GM23338 (cell line): ENCODE results near the gene PKHD1. TPM values are rescaled to one million over a fixed set of nuclear protein-coding genes. Genes with fewer than 3 reads are reported as not detected.

Experiments
- ATAC-seq: fragments of 200-7000 bp; cut with Tn5 transposase; 3 replicates; pipeline ENCODE4 v1.9.1; 2020
- DNase-seq: peaks from one replicate; pipeline ENCODE4 v3.0.0-alpha.2; 2015; ENCODE audit warnings: low spot score
- H2AFZ ChIP-seq: fragments of 200-600 bp; sonication (generic); 2 replicates; pipeline ENCODE4 v1.8.0; 2016; ENCODE audit warnings: antibody characterized with exemption, mild to moderate bottlenecking, moderate library complexity
- H3F3A ChIP-seq: fragments of 200-600 bp; sonication (generic); replicated peaks from 2 replicates; pipeline ENCODE4 v1.8.0; 2017; ENCODE audit warnings: antibody characterized with exemption, mixed run types, low read depth
- H3K27ac ChIP-seq: fragments of 200-600 bp; sonication (generic); 2 replicates; pipeline ENCODE4 v1.6.1; 2016; ENCODE audit warnings: low read depth
- H3K27me3 ChIP-seq: fragments of 200-600 bp; sonication (generic); 2 replicates; pipeline ENCODE4 v1.8.0; 2016; ENCODE audit warnings: mild to moderate bottlenecking, mixed run types, moderate library complexity; ENCODE audit not compliant: insufficient read depth
- H3K36me3 ChIP-seq: fragments of 200-600 bp; sonication (generic); 2 replicates; pipeline ENCODE4 v1.8.0; 2016; ENCODE audit warnings: mild to moderate bottlenecking; ENCODE audit not compliant: insufficient read depth
- H3K4me1 ChIP-seq: fragments of 200-600 bp; sonication (generic); 2 replicates; pipeline ENCODE4 v1.8.0; 2016; ENCODE audit warnings: mild to moderate bottlenecking, moderate library complexity; ENCODE audit not compliant: insufficient read depth
- H3K4me2 ChIP-seq: fragments of 200-600 bp; sonication (generic); 2 replicates; pipeline ENCODE4 v1.7.1; 2017; ENCODE audit warnings: mixed run types
- H3K4me3 ChIP-seq: fragments of 200-600 bp; sonication (generic); 2 replicates; pipeline ENCODE4 v1.6.1; 2016; ENCODE audit warnings: mixed run types
- H3K79me2 ChIP-seq: fragments of 200-600 bp; sonication (generic); replicated peaks from 2 replicates; pipeline ENCODE4 v1.8.0; 2017; ENCODE audit warnings: mild to moderate bottlenecking; ENCODE audit not compliant: insufficient read depth
- H3K9me2 ChIP-seq: fragments of 200-600 bp; sonication (generic); 2 replicates; pipeline ENCODE4 v1.8.0; 2017; ENCODE audit not compliant: insufficient read depth
- H4K20me1 ChIP-seq: fragments of 200-600 bp; sonication (generic); replicated peaks from 2 replicates; pipeline ENCODE4 v1.8.0; 2017; ENCODE audit warnings: mild to moderate bottlenecking; ENCODE audit not compliant: insufficient read depth
- H3K27ac Mint-ChIP-seq: 2 replicates; pipeline ENCODE4 v1.8.0; 2020; ENCODE audit warnings: inconsistent platforms, mild to moderate bottlenecking, moderate library complexity, mixed read lengths
- H3K27me3 Mint-ChIP-seq: 3 replicates; pipeline ENCODE4 v1.8.0; 2022; ENCODE audit warnings: low read depth, mild to moderate bottlenecking, moderate library complexity, mixed read lengths, inconsistent platforms; ENCODE audit not compliant: insufficient read depth, poor library complexity
- H3K36me3 Mint-ChIP-seq: 3 replicates; pipeline ENCODE4 v1.8.0; 2021; ENCODE audit warnings: low read depth, mild to moderate bottlenecking, inconsistent platforms, moderate library complexity, mixed read lengths
- H3K4me1 Mint-ChIP-seq: 3 replicates; pipeline ENCODE4 v1.8.0; 2020; ENCODE audit warnings: mild to moderate bottlenecking, inconsistent platforms, mixed read lengths
- H3K4me3 Mint-ChIP-seq: 3 replicates; pipeline ENCODE4 v1.8.0; 2021; ENCODE audit warnings: moderate library complexity, mild to moderate bottlenecking, inconsistent platforms, mixed read lengths
- H3K9me3 Mint-ChIP-seq: 3 replicates; pipeline ENCODE4 v1.8.0; 2020; ENCODE audit warnings: moderate library complexity, mild to moderate bottlenecking, inconsistent platforms, mixed read lengths
- CREB1 ChIP-seq: fragments of 250-450 bp; sonication (Bioruptor Pico); IDR thresholded peaks from 2 replicates; pipeline ENCODE4 v1.5.0; 2020; ENCODE audit warnings: low read depth, mild to moderate bottlenecking, moderate library complexity
- EZH2phosphoT487 ChIP-seq: fragments of 200-600 bp; sonication (generic); IDR thresholded peaks from one replicate; pipeline ENCODE4 v1.8.1; 2018; ENCODE audit warnings: antibody characterized with exemption; ENCODE audit not compliant: unreplicated experiment
- JUNB ChIP-seq: IDR thresholded peaks from one replicate; pipeline ENCODE4 v1.6.1; 2016; ENCODE audit warnings: antibody characterized with exemption; ENCODE audit not compliant: unreplicated experiment
- POLR2AphosphoS5 ChIP-seq: IDR thresholded peaks from 2 replicates; pipeline ENCODE4 v1.6.1; 2016; ENCODE audit warnings: antibody characterized with exemption, low read depth
- ZNF114 ChIP-seq: fragments of 250-450 bp; sonication (Bioruptor Pico); IDR thresholded peaks from 2 replicates; pipeline ENCODE4 v1.5.0; 2020; ENCODE audit warnings: mild to moderate bottlenecking, moderate library complexity
- polyA plus RNA-seq: library from polyadenylated mRNA; unstranded; fragments of >200 nt; fragmentation: Nextera tagmentation; extraction: Ambion mirVana; gene quantifications from 2 replicates; pipeline ENCODE4 v1.2.1, GENCODE V29; 2016
- total RNA-seq: library from RNA; depleted of rRNA; stranded (reverse); fragments of >200 nt; shearing (Covaris generic); gene quantifications from 2 replicates; pipeline ENCODE4 v1.2.3, GENCODE V29; 2014
- TF ChIP-seq, protein P1 (sequence below), 2 experiments: fragments of 200-600 bp in 1 of 2; sonication (generic) in 1 of 2; conservative IDR thresholded peaks; 2 replicates each; pipeline versions ENCODE4 v1.5.1 to v1.6.1; 2016 to 2017; ENCODE audit warnings: antibody characterized with exemption in 2 of 2, low read depth in 2 of 2, mild to moderate bottlenecking in 2 of 2, moderate library complexity in 1 of 2
- TF ChIP-seq, protein P2 (sequence below): IDR thresholded peaks from 2 replicates; pipeline ENCODE4 v1.6.1; 2016; ENCODE audit warnings: antibody characterized with exemption
- TF ChIP-seq, protein P3 (sequence below): IDR thresholded peaks from one replicate; pipeline ENCODE4 v1.6.1; 2018; ENCODE audit warnings: antibody characterized with exemption; ENCODE audit not compliant: unreplicated experiment

Gene PKHD1
- total and polyA plus RNA-seq, 2 experiments from 2014 or later, result 0.03 to 0.07 TPM

DNA sequence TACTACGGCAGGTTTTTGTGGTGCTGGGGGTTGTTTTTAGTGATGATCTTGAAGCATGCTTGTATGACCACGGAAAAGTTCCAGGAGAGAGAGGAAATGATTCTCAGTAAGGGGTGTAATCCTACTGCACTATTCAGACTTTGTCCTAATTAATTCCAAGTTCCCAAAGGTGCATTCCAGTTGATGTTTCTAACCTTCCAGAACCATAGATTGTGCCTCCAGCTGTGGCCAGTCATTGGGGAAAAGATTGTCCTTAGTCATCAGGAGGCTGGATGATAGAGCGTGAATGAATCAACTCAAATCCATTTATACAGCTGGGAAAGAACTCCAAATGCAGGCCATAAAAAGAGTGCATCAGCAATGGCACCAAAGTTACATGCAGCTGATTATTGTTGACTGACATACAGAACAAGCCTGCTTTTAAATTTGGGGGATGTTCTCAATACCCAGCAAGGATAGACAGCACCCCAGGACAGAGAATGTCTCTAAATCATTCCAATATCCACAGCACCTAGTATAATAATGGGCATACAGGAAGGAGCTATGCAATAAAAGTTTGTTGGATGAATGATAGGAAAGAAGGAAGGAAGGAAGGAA lies 27.8 kb upstream of the PKHD1 start:
- H3K27me3 ChIP-seq, result no peaks in the 10 kb centered on the region
- DNase-seq (no peak), ATAC-seq (no peak)
- 0 out of 2 replicates have a peak, but pooled peaks cover 5% of the 10 kb centered on the region for H3K9me2 ChIP-seq
- TF ChIP-seq ZNF114 (CRISPR knock-in tag) (no peak), JUNB (no peak)
- H3K4me1 Mint-ChIP-seq, result no peaks in the 10 kb centered on the region; the same call in 2 of the 3 replicates
- H3K36me3 ChIP-seq, result no peaks in the 10 kb centered on the region; the same call in 1 of the 2 replicates
- no peaks in the 10 kb centered on the region for H4K20me1 ChIP-seq
- H3K79me2 ChIP-seq, result no peaks in the 10 kb centered on the region
- no peak overlapping the region for H2AFZ ChIP-seq
- no peak overlapping the region for H3K4me3 ChIP-seq
- no peak overlapping the region for H3K4me3 Mint-ChIP-seq
- no peak overlapping the region for H3K4me2 ChIP-seq
- no peaks in the 10 kb centered on the region for H3K4me1 ChIP-seq
- H3K9me3 Mint-ChIP-seq, result peaks cover 12% of the 10 kb centered on the region; the same call in 2 of the 3 replicates
- no peak overlapping the region for H3K27ac Mint-ChIP-seq
- H3K27ac ChIP-seq, result no peak overlapping the region
- peaks cover 4% of the 10 kb centered on the region; the same call in 2 of the 3 replicates for H3K36me3 Mint-ChIP-seq
- peaks cover 1% of the 10 kb centered on the region for H3K27me3 Mint-ChIP-seq
- no peaks in the 10 kb centered on the region for H3F3A ChIP-seq

DNA sequence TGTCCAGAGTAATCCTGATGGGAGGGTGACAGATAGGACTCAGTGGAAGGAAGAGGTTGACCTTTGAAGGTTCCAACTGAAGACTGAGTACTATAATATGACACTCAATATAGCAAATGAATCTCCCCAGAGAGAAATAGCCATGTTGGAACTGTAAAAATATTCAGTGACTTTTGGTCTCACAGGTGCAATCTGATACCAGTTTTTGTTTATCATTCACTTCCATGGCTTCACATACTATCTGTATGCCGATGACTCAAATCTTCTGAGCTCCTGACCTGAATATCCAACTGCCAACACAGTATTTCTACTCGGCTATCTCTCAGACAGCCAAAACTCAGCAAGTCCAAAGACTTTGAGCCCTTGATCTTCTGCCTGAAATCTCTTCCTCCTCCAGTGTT lies 21.8 kb upstream of the PKHD1 start:
- Mint-ChIP-seq H3K36me3 (peaks cover 3% of the 10 kb centered on the region; the same call in 1 of the 3 replicates), H3K9me3 (no peaks in the 10 kb centered on the region; the same call in 2 of the 3 replicates)
- no peak for ATAC-seq

DNA sequence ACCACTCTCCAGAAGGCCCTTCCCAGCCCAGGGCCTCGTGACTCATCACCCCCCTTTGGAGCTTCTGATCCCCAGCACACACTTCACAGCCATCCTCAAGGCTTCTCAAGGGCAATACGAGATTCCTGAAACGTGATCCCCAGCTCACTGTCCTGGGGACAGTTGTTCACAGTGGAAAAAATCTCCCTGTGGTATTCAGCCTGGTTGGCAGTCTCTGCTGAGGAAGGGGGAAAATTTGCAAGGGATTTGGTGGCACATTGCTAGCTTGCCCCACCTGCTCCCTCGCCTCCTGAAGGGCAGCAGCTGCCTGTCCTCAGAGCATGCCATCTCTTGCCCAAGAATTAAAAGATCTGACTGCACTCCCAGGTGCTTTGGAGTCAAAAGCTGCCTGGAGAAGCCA lies 20.7 kb upstream of the PKHD1 start:
- no peak overlapping the region for H3K4me3 Mint-ChIP-seq
- peaks cover 12% of the 10 kb centered on the region; the same call in 2 of the 3 replicates for H3K4me1 Mint-ChIP-seq
- H3K27ac Mint-ChIP-seq, result no peak overlapping the region
- Histone ChIP-seq H3F3A (no peaks in the 10 kb centered on the region), H3K79me2 (no peaks in the 10 kb centered on the region), H3K4me1 (peaks cover 8% of the 10 kb centered on the region), H3K36me3 (no peaks in the 10 kb centered on the region), H2AFZ (peak overlapping the region; percentile 91; the same call in 1 of the 2 replicates), H3K27ac (no peak overlapping the region), H4K20me1 (no peaks in the 10 kb centered on the region), H3K4me2 (no peak overlapping the region), H3K9me2 (0 out of 2 replicates have a peak, but pooled peaks cover 5% of the 10 kb centered on the region), H3K27me3 (no peaks in the 10 kb centered on the region), H3K4me3 (no peak overlapping the region)
- TF ChIP-seq, protein P1, sequence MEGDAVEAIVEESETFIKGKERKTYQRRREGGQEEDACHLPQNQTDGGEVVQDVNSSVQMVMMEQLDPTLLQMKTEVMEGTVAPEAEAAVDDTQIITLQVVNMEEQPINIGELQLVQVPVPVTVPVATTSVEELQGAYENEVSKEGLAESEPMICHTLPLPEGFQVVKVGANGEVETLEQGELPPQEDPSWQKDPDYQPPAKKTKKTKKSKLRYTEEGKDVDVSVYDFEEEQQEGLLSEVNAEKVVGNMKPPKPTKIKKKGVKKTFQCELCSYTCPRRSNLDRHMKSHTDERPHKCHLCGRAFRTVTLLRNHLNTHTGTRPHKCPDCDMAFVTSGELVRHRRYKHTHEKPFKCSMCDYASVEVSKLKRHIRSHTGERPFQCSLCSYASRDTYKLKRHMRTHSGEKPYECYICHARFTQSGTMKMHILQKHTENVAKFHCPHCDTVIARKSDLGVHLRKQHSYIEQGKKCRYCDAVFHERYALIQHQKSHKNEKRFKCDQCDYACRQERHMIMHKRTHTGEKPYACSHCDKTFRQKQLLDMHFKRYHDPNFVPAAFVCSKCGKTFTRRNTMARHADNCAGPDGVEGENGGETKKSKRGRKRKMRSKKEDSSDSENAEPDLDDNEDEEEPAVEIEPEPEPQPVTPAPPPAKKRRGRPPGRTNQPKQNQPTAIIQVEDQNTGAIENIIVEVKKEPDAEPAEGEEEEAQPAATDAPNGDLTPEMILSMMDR (conservative IDR thresholded peaks at IDR 0.05; ENCODE audit: low read depth in 2 of 2), result no peak
- TF ChIP-seq, protein P2, sequence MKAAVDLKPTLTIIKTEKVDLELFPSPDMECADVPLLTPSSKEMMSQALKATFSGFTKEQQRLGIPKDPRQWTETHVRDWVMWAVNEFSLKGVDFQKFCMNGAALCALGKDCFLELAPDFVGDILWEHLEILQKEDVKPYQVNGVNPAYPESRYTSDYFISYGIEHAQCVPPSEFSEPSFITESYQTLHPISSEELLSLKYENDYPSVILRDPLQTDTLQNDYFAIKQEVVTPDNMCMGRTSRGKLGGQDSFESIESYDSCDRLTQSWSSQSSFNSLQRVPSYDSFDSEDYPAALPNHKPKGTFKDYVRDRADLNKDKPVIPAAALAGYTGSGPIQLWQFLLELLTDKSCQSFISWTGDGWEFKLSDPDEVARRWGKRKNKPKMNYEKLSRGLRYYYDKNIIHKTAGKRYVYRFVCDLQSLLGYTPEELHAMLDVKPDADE, result no peak
- TF ChIP-seq, protein P3, sequence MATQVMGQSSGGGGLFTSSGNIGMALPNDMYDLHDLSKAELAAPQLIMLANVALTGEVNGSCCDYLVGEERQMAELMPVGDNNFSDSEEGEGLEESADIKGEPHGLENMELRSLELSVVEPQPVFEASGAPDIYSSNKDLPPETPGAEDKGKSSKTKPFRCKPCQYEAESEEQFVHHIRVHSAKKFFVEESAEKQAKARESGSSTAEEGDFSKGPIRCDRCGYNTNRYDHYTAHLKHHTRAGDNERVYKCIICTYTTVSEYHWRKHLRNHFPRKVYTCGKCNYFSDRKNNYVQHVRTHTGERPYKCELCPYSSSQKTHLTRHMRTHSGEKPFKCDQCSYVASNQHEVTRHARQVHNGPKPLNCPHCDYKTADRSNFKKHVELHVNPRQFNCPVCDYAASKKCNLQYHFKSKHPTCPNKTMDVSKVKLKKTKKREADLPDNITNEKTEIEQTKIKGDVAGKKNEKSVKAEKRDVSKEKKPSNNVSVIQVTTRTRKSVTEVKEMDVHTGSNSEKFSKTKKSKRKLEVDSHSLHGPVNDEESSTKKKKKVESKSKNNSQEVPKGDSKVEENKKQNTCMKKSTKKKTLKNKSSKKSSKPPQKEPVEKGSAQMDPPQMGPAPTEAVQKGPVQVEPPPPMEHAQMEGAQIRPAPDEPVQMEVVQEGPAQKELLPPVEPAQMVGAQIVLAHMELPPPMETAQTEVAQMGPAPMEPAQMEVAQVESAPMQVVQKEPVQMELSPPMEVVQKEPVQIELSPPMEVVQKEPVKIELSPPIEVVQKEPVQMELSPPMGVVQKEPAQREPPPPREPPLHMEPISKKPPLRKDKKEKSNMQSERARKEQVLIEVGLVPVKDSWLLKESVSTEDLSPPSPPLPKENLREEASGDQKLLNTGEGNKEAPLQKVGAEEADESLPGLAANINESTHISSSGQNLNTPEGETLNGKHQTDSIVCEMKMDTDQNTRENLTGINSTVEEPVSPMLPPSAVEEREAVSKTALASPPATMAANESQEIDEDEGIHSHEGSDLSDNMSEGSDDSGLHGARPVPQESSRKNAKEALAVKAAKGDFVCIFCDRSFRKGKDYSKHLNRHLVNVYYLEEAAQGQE, result no peak
- TF ChIP-seq JUNB (no peak), CREB1 (no peak), POLR2AphosphoS5 (no peak)
- ATAC-seq (peak; percentile 48; the same call in 2 of the 3 replicates), DNase-seq (peak; percentile 4)
- H3K36me3 Mint-ChIP-seq, result peaks cover 3% of the 10 kb centered on the region; the same call in 1 of the 3 replicates
- no peaks in the 10 kb centered on the region for H3K9me3 Mint-ChIP-seq
- H3K27me3 Mint-ChIP-seq, result peaks cover 1% of the 10 kb centered on the region

More for the DNA sequence above, 21.8 kb upstream of the PKHD1 start:
- Histone ChIP-seq H3K79me2 (no peaks in the 10 kb centered on the region), H3K36me3 (no peaks in the 10 kb centered on the region), H3K9me2 (0 out of 2 replicates have a peak, but pooled peaks cover 5% of the 10 kb centered on the region), H4K20me1 (no peaks in the 10 kb centered on the region), H3F3A (no peaks in the 10 kb centered on the region), H3K4me2 (no peak overlapping the region), H3K4me3 (no peak overlapping the region), H3K27ac (no peak overlapping the region), H3K27me3 (no peaks in the 10 kb centered on the region), H3K4me1 (peaks cover 8% of the 10 kb centered on the region), H2AFZ (peak overlapping the region; percentile 81; the same call in 1 of the 2 replicates)
- no peak for TF ChIP-seq EZH2phosphoT487
- no peak for TF ChIP-seq JUNB
- peaks cover 12% of the 10 kb centered on the region; the same call in 2 of the 3 replicates for H3K4me1 Mint-ChIP-seq
- H3K27me3 Mint-ChIP-seq, result peaks cover 1% of the 10 kb centered on the region
- no peak for DNase-seq
- no peak overlapping the region for H3K27ac Mint-ChIP-seq
- H3K4me3 Mint-ChIP-seq, result no peak overlapping the region
